ENCODE measurements around the gene WBP2NL. TPM values are rescaled to one million over a fixed set of nuclear protein-coding genes. Genes with fewer than 3 reads are reported as not detected.

Gene WBP2NL
- polyA plus RNA-seq, 1 donor, result 1.7 TPM

DNA sequence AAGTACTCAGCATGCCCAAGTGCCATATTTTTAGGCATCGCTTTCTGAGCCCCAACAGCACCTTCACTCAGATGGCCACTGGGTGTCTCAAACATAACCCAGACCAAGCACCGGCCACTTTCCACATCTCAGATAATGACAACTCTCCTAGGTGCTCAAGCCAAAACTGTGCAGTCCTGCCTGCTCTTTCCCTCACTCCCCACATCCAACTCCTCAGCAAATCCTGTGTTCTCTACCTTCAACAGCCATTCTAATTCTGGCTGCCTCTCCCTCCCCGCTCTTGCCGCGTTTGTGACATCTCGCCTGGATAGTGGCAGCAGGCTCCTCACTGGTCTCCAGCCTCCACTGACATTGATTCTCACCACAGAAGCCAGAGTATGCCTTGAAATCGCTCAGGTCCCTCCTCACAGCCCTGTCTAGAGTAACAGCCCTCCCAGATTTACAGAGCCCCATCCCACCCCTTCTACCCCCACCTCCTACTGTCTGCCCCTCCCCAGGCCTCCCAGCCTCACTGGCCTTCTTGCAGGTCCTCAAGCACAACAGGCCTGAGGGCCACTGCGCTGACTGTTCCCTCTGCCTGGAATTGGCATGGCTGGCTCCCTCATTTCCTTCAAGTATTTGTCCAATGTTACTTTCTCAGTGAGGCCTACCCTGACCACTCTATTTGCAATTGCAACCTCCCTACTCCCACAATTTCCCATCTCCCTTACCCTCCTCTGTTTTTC is 74.2 kb downstream of the WBP2NL start:
- no peak for DNase-seq (ENCODE audit: low read depth)

DNA sequence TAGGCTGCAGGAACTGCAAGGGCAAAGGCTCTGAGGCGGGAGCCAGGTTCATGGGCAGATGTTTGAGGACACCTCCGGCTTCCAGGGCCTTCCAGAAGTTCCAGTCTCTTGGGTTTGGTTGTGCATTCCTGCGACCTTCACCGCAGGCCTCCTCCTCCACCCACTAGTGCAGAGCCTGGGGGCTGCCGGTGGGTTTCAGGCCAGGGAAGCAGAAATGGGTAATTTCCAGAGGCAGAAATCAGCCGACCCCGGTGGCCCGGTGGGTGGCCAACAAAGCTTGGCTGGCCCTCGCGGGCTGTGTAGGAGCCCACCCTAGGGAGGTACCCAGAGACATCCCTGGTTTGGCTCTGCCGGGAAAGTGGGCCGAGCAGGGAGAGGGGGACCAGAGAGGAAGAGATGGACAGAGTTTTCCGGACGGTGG is 75.0 kb downstream of the WBP2NL start:
- DNase-seq (ENCODE audit: low read depth), result no peak

GRCh38 chr22:42074132-42074811 is 75.7 kb downstream of the WBP2NL start, which contains the start of gene PHETA2:
Gene PHETA2 (plus strand): TSS chr22:42074248. CDS start chr22:42077294, 3,046 bp downstream.
- DNase-seq (ENCODE audit: low read depth), result no peak

DNA sequence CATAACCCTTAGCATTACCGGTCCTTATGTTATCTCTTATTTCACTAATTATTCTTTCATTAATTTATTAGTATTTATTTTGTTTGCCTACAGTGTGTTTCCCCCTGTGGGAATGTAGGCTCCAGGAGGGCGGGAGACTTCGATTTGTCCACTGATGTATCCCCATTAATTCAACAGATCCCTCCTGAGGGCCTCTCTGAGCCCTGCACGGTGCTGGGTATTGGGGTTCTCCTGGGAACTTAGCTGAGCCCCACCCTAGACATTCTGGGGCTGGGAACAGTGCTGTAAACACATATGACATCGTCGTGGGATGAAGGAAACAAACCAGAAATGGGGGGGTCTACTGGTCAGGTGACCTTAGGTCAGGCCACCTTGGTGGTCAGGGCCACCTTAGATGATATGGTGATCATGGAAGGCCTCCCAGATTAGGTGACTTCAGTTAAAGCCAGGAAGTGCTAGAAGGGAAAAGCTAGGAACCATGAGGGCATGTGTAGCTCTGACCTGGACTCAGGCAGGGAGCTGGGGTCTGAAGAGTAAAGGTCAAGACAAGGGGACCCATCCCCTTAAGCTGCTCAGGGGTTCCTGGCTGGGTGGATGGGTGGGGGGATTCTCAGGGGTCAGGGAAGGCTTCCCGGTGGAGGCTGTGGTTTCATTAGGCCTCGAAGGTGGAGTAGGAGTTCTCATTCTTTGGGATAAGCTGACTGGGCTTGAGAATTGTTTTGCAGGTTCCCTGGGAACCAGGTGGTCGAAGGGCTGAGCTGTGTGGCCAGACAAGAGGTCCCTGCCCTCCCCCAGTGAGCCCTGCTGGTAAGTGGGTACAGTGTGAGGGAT is 76.5 kb downstream of the WBP2NL start:
- no peak for DNase-seq (ENCODE audit: low read depth)

- no peak for DNase-seq (ENCODE audit: low read depth)
These were observed 78.3 kb downstream of the WBP2NL start for GRCh38 chr22:42076764-42077485.

GRCh38 chr22:42077486-42078125 is 79.0 kb downstream of the WBP2NL start:
- no peak for DNase-seq (ENCODE audit: low read depth)

Other genes starting within 250 kb of the WBP2NL start
- gene CCDC134, start 198.1 kb upstream of the WBP2NL start, polyA plus RNA-seq (ENCODE audit: insufficient read length), result 9.4 TPM
- 84.4 TPM for gene SREBF2, start 165.7 kb upstream of the WBP2NL start, polyA plus RNA-seq (ENCODE audit: insufficient read length)
- 0.33 TPM for gene SHISA8, start 83.7 kb upstream of the WBP2NL start, polyA plus RNA-seq (ENCODE audit: insufficient read length)
- 1.1 TPM for gene TNFRSF13C, start 72.0 kb upstream of the WBP2NL start, polyA plus RNA-seq (ENCODE audit: insufficient read length)
- 5.3 TPM for gene CENPM, start 51.6 kb upstream of the WBP2NL start, polyA plus RNA-seq (ENCODE audit: insufficient read length)
- 0.75 TPM for gene SEPTIN3, start 29.3 kb upstream of the WBP2NL start, polyA plus RNA-seq (ENCODE audit: insufficient read length)
- 17.1 TPM for gene NAGA, start 72.0 kb downstream of the WBP2NL start, polyA plus RNA-seq (ENCODE audit: insufficient read length)
- 18.3 TPM for gene PHETA2, start 75.5 kb downstream of the WBP2NL start, polyA plus RNA-seq (ENCODE audit: insufficient read length)
- gene SMDT1, start 80.9 kb downstream of the WBP2NL start, polyA plus RNA-seq (ENCODE audit: insufficient read length), result 96.1 TPM
- gene NDUFA6, start 92.0 kb downstream of the WBP2NL start, polyA plus RNA-seq (ENCODE audit: insufficient read length), result 117 TPM
- gene CYP2D6, start 132.0 kb downstream of the WBP2NL start, polyA plus RNA-seq (ENCODE audit: insufficient read length), result 1.2 TPM